ENCODE measurements around the gene CCDC17. TPM values are rescaled to one million over a fixed set of nuclear protein-coding genes. Genes with fewer than 3 reads are reported as not detected.

The CCDC17 gene
- polyA plus RNA-seq, 1 donor (not counting 4 experiments of a cell fraction or from before 2014, with no cell fraction given) = 0.37 TPM

DNA sequence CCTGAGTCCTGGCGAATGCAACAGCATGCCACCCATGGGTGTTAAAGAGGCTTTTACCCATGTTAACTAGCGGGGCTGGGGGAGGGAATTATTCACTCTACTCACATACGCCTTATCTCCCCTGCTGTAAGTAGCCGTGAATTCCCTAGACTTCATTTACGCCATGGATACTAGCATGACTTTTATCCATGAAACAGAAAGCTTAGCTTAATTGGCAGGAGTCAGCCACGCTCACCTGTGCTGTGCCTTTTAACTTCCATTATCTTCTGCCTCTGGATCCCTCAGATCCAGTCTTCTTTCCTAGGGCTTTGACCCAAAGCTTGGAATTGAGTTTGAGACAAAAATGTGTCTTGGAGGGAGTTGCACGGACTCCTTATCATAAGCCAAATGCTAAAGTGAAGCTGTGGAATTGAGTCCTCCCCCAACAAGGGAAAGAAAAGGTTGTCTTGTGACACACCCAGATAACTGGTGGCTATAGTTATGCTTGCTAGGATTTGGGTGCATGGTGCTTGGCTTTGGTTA lies 49.7 kb downstream of the CCDC17 start:
- Histone ChIP-seq H3K9ac (ENCODE audit: control insufficient read depth, extremely low read depth, insufficient read depth, low read length) (no peak overlapping the region), H3K4me1 (ENCODE audit: control insufficient read depth, extremely low read depth, insufficient read depth, low read length) (no peaks in the 10 kb centered on the region), H3K79me2 (ENCODE audit: control insufficient read depth, insufficient read depth, low read length) (no peaks in the 10 kb centered on the region), H3K27me3 (ENCODE audit: control insufficient read depth, extremely low read depth, insufficient read depth, low read length) (no peaks in the 10 kb centered on the region), H3K36me3 (ENCODE audit: control insufficient read depth in 2 of 2, extremely low read depth in 1 of 2, insufficient read depth in 2 of 2, low read length in 2 of 2) (peaks cover 8 to 18% of the 10 kb centered on the region in 2 experiments), H2AFZ (ENCODE audit: control insufficient read depth, low read length) (no peak overlapping the region), H3K4me2 (ENCODE audit: control insufficient read depth, extremely low read depth, insufficient read depth, low read depth, low read length) (no peak overlapping the region), H3K4me3 (ENCODE audit: control insufficient read depth in 2 of 3, extremely low read depth in 1 of 3, insufficient read depth in 2 of 3, low read depth in 1 of 3, low read length in 3 of 3) (no peak overlapping the region), H3K9me1 (ENCODE audit: control insufficient read depth, extremely low read depth, insufficient read depth, low read length) (no peaks in the 10 kb centered on the region), H3K27ac (ENCODE audit: control insufficient read depth, insufficient read depth, low read length) (no peak overlapping the region), H3K9me3 (ENCODE audit: control insufficient read depth, low read depth, low read length) (no peaks in the 10 kb centered on the region), H4K20me1 (ENCODE audit: control insufficient read depth, extremely low read depth, insufficient read depth, low read length) (no peaks in the 10 kb centered on the region)
- DNase-seq (ENCODE audit: low read depth, low spot score) (no peak), FAIRE-seq (no peak)
- TF ChIP-seq EZH2 (IDR thresholded peaks at IDR 0.05; ENCODE audit: low read length) (no peak), CTCF (optimal IDR thresholded peaks at IDR 0.05 in 1 of 3, IDR thresholded peaks at IDR 0.05 in 1 of 3, conservative IDR thresholded peaks at IDR 0.05 in 1 of 3; ENCODE audit: extremely low read depth in 1 of 3, insufficient read depth in 2 of 3, low read length in 3 of 3) (no peak)
- dilution Hi-C loops (cut with MboI; ENCODE audit: extremely low pct_ligation_motif_present, low sequenced_read_pairs) = no loop called here

- H3K9me1 ChIP-seq (ENCODE audit: control insufficient read depth, extremely low read depth, insufficient read depth, low read length) = no peaks in the 10 kb centered on the region
- no peak for FAIRE-seq
These were observed 50.5 kb downstream of the CCDC17 start for GRCh38 chr1:45573231-45573804.

More at GRCh38 chr1:45573231-45573804, 50.5 kb downstream of the CCDC17 start:
- H3K36me3 ChIP-seq (ENCODE audit: control insufficient read depth in 2 of 2, extremely low read depth in 1 of 2, insufficient read depth in 2 of 2, low read length in 2 of 2) = peaks cover 11 to 24% of the 10 kb centered on the region in 2 experiments
- no peak for DNase-seq (ENCODE audit: low read depth, low spot score)
- H3K4me2 ChIP-seq (ENCODE audit: control insufficient read depth, extremely low read depth, insufficient read depth, low read depth, low read length) = no peak overlapping the region
- no peak overlapping the region for H3K9ac ChIP-seq (ENCODE audit: control insufficient read depth, extremely low read depth, insufficient read depth, low read length)
- H3K79me2 ChIP-seq (ENCODE audit: control insufficient read depth, insufficient read depth, low read length) = no peaks in the 10 kb centered on the region
- H2AFZ ChIP-seq (ENCODE audit: control insufficient read depth, low read length) = no peak overlapping the region
- no peaks in the 10 kb centered on the region for H3K4me1 ChIP-seq (ENCODE audit: control insufficient read depth, extremely low read depth, insufficient read depth, low read length)
- no peaks in the 10 kb centered on the region for H3K27me3 ChIP-seq (ENCODE audit: control insufficient read depth, extremely low read depth, insufficient read depth, low read length)
- H4K20me1 ChIP-seq (ENCODE audit: control insufficient read depth, extremely low read depth, insufficient read depth, low read length) = no peaks in the 10 kb centered on the region
- dilution Hi-C loops (cut with MboI; ENCODE audit: extremely low pct_ligation_motif_present, low sequenced_read_pairs) = no loop called here
- H3K27ac ChIP-seq (ENCODE audit: control insufficient read depth, insufficient read depth, low read length) = no peak overlapping the region
- TF ChIP-seq EZH2 (IDR thresholded peaks at IDR 0.05; ENCODE audit: low read length) = no peak
- TF ChIP-seq CTCF (optimal IDR thresholded peaks at IDR 0.05 in 1 of 3, IDR thresholded peaks at IDR 0.05 in 1 of 3, conservative IDR thresholded peaks at IDR 0.05 in 1 of 3; ENCODE audit: extremely low read depth in 1 of 3, insufficient read depth in 2 of 3, low read length in 3 of 3) = no peak
- H3K4me3 ChIP-seq (ENCODE audit: control insufficient read depth in 2 of 3, extremely low read depth in 1 of 3, insufficient read depth in 2 of 3, low read depth in 1 of 3, low read length in 3 of 3) = no peak overlapping the region
- H3K9me3 ChIP-seq (ENCODE audit: control insufficient read depth, low read depth, low read length) = no peaks in the 10 kb centered on the region

Data from keratinocyte (primary cell).